NK-92 treated with Interleukin-12 subunit alpha and Interleukin-12 subunit beta, amount 100 ng/mL, for 24 hours (cell line): ENCODE results near the gene PRAMEF14.
"Not testable (repeated sequence)": the region's sequence is repeated elsewhere in the genome, so short reads cannot be mapped to it uniquely, and the experiment has no call there.

Experiments used
- DNase-seq: peaks from one replicate; lab custom pipeline; 2025; lab: John Stamatoyannopoulos, UW

PRAMEF14 gene

GRCh38 chr1:13347034-13347433 is at the start of gene PRAMEF14:
Gene PRAMEF14 (minus strand): TSS chr1:13347134. CDS start chr1:13345314, 1,820 bp downstream.
- DNase-seq, result not testable (repeated sequence)

GRCh38 chr1:13395311-13395710 is 48.4 kb upstream of the PRAMEF14 start:
- DNase-seq, result not testable (repeated sequence)

GRCh38 chr1:13394761-13395160 is 47.8 kb upstream of the PRAMEF14 start:
- not testable (repeated sequence) for DNase-seq

- DNase-seq, result not testable (repeated sequence)
Measured at GRCh38 chr1:13393004-13393403, 46.1 kb upstream of the PRAMEF14 start.

GRCh38 chr1:13389332-13389731 is 42.4 kb upstream of the PRAMEF14 start, which contains the start of gene PRAMEF17:
Gene PRAMEF17 (plus strand): TSS chr1:13389632. CDS start chr1:13389658, 26 bp downstream.
- not testable (repeated sequence) for DNase-seq

GRCh38 chr1:13380380-13380779 is 33.4 kb upstream of the PRAMEF14 start:
- not testable (repeated sequence) for DNase-seq

GRCh38 chr1:13378983-13379382 is 32.0 kb upstream of the PRAMEF14 start:
- DNase-seq, result not testable (repeated sequence)

- not testable (repeated sequence) for DNase-seq
Measured at GRCh38 chr1:13368544-13368943, 21.6 kb upstream of the PRAMEF14 start.

- DNase-seq, result not testable (repeated sequence)
Measured at GRCh38 chr1:13366536-13366935, 19.6 kb upstream of the PRAMEF14 start.

GRCh38 chr1:13364928-13365327 is 18.0 kb upstream of the PRAMEF14 start:
- DNase-seq, result not testable (repeated sequence)

- not testable (repeated sequence) for DNase-seq
Measured at GRCh38 chr1:13362364-13362763, 15.4 kb upstream of the PRAMEF14 start.

- DNase-seq, result peak; percentile 4
Measured at GRCh38 chr1:13356774-13357173, 9.8 kb upstream of the PRAMEF14 start.

- DNase-seq, result not testable (repeated sequence)
Measured at GRCh38 chr1:13354475-13354874, 7.5 kb upstream of the PRAMEF14 start.

GRCh38 chr1:13353476-13353875 is 6.5 kb upstream of the PRAMEF14 start:
- not testable (repeated sequence) for DNase-seq

- not testable (repeated sequence) for DNase-seq
Measured at GRCh38 chr1:13342496-13342895, 4.4 kb downstream of the PRAMEF14 start.

GRCh38 chr1:13315281-13315680 is 31.7 kb downstream of the PRAMEF14 start, which contains the start of gene PRAMEF15:
Gene PRAMEF15 (plus strand): TSS chr1:13315581. CDS start chr1:13318408, 2,827 bp downstream.
- DNase-seq, result not testable (repeated sequence)

GRCh38 chr1:13303239-13303638 is 43.7 kb downstream of the PRAMEF14 start, which contains the start of gene PRAMEF33:
Gene PRAMEF33 (plus strand): TSS chr1:13303539. CDS start chr1:13305955, 2,416 bp downstream.
- not testable (repeated sequence) for DNase-seq

- DNase-seq, result not testable (repeated sequence)
Measured at GRCh38 chr1:13302197-13302596, 44.7 kb downstream of the PRAMEF14 start.

- not testable (repeated sequence) for DNase-seq
Measured at GRCh38 chr1:13298699-13299098, 48.2 kb downstream of the PRAMEF14 start.

- DNase-seq, result not testable (repeated sequence)
Measured at GRCh38 chr1:13297216-13297931, 49.6 kb downstream of the PRAMEF14 start.
